Stimulated activated CD8-positive, alpha-beta memory T cell treated with anti-CD3 and anti-CD28 coated beads, Interleukin-4, amount 100 ng/mL, for 24 hours (primary cell): Measurements from ENCODE around the gene PCSK7.
"Not testable (repeated sequence)": the region's sequence is repeated elsewhere in the genome, so short reads cannot be mapped to it uniquely, and the experiment has no call there.

Experiments used
- DNase-seq: peaks from one replicate; pipeline ENCODE4 v3.0.0-alpha.2; 2020; ENCODE audit warnings: low read depth

PCSK7 gene

DNA sequence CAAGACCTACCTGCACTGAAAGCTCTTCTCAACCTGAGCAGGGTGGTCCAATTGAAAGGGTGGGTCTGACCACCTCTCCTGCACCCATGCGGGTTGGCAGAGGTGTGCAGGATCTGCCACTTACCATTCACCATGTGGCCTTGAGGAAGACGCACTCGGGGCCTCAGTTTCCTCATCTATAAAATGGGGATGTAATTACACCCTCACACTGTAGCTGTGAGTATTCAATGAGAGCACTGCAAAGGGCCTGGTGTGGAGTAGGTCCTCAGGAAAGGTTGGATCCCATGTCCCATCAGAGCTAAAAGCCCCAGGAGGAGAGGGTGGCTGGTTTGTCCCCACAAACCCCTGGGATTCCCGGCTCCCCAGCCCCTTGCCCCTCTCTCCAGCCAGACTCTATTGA, 33.3 kb downstream of the PCSK7 start:
- DNase-seq = no peak

DNA sequence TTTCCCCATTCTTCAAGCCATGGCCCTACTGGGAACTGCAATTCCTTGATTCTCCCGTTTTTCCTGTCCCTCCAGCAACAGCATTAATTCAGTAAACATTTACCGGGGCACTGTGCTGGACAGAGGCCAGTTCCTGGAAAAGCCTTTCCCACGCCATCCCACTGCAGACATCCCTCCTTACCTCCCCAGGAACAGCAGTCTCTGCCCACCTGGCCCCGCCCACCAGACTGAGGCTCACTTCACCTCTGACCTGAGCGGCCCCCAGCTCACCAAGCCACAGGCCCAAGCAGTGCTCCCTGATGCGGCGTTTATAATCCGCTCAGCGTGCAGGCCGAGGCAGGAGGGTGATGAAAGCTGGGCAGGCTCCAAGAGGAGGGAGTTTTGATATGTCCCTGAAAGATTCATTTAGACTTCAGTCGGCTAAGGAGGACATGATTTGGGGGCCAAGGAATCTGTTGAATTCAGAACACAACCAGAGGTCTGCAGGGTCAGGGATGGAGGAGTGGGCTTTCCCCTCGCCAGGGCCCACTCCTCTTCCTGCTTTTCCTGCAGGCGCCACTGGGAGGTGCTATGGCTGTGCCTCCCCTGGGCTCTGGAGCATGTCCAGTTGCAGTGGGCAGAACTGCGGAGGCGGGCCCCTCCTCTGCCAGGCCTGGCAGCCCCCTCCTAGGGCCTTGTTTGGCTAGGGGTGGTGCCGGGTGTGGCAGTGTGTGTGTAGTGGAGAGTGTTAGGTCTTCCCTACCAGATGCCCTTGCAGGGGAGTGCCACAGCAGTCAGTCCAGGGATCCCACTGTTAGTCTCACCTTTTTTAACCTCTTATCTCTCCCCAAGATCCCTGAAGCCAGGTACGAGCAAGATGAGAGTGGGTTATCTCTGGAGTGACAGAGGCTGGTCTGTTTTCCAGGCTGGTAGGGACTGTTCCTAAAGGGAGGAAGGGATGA, 34.1 kb downstream of the PCSK7 start:
- DNase-seq = no peak

DNA sequence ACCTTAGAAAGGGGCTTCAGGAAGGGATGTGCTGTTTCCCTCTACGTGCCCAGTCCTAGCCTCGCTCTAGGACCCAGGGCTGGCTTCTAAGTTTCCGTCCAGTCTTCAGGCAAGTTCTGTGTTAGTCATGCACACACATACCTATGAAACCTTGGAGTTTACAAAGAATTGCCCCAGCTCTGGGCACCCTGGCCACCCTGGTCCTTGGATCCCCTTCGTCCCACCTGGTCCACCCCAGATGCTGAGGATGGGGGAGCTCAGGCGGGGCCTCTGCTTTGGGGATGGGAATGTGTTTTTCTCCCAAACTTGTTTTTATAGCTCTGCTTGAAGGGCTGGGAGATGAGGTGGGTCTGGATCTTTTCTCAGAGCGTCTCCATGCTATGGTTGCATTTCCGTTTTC, 34.9 kb downstream of the PCSK7 start:
- no peak for DNase-seq

DNA sequence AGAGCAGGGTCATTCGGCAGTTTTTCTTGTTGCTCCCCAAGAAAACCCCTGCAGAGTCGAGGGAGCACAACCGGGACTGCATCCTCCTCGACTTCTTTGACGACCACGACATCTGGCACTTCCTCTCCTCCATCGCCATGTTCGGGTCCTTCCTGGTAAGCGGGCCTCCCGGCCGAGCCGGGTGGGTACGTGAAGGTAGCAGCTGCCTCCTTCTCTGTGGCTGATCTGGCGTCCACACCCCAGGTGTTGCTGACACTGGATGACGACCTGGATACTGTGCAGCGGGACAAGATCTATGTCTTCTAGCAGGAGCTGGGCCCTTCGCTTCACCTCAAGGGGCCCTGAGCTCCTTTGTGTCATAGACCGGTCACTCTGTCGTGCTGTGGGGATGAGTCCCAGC, 36.1 kb downstream of the PCSK7 start:
- no peak for DNase-seq

DNA sequence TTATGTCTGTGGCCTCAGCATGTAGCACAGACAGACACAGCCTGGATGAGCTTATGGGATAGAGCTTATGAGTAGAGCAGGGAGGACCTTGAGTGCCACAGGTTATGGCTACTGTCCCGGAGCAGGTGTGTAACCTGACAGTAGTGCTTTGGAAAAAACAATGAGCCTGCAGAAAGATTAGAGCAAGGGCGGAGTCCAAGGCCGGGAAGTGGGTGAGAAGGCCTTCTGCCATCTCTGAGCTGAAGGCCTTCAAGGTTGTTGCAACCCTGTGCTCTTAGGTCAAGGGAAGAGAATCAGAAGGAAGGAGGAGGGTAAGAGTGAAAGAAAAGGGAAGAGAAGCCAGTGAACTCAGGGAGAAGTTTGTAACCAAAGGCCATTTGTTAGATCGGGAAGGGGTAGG, 36.6 kb downstream of the PCSK7 start:
- DNase-seq = no peak

DNA sequence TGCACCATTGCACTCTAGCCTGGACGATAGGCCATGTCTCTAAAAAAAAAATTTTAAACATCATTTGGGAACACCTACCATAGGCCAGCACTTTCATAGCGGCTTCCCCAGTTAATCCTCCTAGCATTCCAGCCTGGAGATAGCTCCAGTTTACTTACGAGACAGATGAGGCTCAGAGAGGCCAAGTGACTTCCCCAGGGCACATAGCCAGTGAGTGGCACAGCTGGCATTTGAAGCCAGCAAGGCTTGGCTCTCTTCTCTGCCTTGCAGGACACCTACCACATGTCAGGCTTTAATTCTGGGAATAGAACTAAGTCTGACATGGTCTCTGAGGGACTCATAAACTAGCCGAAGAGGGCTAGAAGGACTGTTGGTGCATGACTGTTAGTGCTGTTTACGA, 37.6 kb downstream of the PCSK7 start:
- DNase-seq = no peak

DNA sequence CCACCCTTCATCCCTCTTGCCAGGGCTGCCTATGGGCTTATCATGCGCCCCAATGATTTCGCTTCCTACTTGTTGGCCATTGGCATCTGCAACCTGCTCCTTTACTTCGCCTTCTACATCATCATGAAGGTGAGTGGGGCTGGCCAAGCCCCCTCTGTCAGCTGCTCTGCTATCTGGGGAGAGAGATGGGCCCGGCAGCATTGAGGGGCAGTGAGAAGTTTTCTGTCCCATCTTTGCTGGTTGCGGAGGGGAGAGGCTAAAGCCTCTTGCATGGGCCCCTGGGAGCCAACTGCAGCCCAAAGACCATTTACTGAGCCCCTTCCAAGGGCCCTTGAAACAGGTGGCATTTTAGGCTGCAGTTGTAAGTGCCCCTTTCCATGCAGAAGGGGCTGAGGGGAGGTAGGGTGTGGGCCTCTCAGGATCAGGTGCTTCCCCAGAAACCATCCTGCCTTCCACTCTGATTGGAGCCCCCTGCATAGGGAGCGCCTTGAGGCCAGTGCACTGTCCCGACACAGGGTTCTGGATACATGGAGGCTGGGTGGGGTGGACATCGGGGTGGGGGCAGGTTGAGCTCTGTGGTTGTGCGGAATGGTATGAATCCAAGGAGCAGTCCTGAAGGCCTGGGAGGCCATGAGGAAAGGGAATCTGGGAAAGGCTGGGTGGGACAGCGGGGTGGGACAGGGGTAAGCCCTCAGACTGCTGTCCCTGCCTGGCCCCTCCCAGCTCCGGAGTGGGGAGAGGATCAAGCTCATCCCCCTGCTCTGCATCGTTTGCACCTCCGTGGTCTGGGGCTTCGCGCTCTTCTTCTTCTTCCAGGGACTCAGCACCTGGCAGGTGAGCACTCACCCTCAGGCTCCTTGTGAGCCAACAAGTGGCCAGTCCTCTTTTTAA, 38.5 kb downstream of the PCSK7 start:
- DNase-seq = no peak

DNA sequence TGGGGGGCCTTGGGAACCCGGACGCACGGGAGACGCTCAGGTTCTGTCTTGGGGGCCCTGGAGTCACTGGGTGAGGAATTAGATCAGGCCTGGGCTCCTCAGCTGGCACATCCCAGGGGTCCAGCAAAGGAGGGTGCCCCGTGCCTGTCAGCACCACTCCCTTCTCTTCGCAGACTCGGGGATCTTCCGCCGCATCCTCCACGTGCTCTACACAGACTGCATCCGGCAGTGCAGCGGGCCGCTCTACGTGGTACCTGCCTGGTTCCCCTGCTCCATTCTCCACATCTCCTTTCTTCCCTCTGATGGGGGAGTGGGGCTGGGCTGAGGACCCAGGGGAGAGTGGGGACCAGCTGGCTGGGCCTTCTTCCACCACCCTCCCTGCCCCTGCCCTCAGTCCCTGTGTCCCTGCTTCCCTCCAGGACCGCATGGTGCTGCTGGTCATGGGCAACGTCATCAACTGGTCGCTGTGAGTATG, 39.4 kb downstream of the PCSK7 start:
- DNase-seq = no peak

DNA sequence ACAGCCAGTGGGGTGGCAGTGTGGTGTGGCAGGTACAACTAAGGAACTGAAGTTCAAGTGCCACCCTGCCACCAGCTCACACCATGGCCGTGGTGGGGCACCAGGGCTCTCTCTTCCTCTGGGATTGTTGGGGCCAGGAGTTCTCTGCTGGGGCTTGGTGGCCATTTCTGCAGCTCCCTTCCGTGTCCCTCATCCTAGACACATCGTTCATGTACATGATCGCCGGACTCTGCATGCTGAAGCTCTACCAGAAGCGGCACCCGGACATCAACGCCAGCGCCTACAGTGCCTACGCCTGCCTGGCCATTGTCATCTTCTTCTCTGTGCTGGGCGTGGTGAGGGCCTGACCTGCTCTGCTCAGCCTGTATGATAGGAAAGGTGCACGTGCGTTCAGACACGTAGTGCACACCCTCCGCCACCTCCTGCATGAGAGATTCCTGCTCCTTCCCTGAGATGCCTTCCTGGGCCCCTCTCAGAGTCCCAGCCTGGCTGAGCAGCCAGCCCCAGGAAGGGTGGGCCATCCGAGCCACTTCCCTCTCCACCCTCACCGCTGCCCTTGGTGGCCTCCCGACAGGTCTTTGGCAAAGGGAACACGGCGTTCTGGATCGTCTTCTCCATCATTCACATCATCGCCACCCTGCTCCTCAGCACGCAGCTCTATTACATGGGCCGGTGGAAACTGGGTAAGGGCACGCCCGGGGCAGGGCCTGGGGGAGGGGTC, 40.0 kb downstream of the PCSK7 start:
- DNase-seq = no peak

DNA sequence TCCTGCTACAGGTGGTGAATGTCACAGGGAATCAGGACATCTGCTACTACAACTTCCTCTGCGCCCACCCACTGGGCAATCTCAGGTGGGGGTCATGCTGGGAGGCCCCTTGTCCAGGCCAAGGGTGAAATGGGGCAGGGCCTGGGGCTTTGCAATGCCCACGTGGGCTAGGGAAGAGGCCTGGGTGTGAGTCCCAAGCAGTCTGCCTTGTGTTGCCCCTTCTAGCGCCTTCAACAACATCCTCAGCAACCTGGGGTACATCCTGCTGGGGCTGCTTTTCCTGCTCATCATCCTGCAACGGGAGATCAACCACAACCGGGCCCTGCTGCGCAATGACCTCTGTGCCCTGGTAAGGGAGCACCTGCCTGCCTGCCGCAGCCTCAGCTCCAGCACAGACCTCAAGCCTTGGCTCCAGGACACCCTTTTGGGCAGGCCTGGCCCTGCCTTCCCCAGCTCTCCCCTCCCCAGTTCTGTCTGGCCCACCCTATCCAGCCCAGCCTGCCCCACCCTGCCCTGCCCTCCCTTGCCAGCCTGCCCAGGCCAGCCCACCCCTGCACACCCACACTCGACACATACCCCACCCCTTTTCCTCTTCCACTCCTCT, 41.8 kb downstream of the PCSK7 start:
- DNase-seq = no peak

DNA sequence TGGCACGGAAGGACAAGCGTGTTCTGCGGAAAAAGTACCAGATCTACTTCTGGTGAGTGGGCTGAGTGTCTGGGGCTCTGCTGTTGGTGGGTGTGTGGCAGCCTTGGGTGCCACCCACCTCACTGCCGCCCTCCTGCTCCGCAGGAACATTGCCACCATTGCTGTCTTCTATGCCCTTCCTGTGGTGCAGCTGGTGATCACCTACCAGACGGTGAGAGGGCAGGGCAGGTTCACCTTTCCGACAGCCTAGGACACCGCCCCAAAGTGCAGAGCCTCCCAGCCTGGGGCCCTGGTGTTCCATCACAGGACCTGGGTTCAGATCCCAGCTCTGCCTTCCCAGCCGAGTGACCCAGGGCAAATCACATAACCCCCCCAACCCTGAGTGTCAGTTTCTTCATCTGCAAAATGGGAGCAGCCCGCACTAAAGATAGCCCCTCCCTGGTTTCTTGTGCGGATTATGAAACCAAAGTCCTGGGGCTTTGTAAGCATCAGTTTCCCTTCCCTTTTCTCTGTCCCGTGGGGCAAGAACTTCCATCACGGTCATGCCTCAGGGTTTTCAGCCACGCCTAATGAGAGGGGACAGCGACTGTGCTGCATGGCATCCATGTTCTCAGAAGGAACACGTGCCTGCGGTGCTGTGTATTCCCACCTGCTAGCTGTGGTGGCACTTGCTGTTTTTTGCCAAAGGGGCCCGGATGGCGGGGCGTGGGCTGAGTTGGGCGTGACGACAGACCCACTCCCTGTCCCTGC, 42.5 kb downstream of the PCSK7 start:
- DNase-seq = no peak

DNA sequence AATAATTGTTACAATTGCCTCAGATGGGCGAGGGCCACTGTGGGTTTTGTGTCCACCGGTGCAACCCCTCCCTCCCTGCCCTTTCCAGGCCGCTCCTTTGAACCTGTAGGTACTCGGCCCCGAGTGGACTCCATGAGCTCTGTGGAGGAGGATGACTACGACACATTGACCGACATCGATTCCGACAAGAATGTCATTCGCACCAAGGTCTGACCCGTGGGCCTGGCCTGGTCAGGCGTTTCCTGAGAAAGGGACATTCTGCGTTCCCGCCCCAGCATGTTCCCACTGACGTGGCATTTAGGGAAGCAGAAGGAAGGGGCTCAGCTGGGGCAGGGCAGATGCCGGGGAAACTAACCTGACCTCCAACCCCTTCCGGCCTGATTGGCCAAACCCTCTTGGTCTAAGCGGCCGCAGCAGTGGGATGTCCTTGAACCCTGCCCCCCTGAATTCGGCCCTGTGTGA, 43.2 kb downstream of the PCSK7 start:
- no peak for DNase-seq

DNA sequence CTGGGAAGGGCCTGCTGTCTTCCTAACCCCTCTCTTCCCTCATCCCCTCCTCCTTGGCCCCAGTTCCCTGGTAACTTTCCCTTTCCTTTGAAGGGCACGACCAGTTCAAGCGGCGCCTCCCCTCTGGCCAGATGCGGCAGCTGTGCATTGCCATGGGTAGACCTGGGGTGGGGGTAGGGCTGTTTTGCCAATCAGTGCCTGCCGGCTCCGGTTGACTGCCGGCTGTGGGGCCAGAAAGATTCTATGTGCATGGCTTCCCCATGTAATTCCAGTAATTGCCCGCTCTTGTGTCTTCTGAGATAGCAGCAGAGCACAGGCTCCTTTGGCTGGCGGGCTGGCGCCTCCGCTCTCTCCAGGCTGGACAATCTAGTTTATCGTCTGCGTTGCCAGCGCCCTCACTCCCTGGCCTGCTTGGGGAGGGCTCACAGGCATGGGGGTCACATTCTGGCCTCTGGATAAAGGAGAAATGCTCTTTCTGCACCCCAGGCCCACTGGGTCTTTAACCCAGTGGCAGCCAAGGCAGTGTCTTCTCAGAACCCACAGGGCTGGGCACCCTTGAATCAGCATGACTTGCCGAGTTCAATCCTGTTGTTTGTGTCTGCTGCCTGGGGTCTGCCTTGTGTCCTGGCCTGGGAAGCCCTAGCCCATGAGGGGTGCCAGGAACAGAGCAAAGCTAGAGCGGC, 43.9 kb downstream of the PCSK7 start:
- DNase-seq = no peak

DNA sequence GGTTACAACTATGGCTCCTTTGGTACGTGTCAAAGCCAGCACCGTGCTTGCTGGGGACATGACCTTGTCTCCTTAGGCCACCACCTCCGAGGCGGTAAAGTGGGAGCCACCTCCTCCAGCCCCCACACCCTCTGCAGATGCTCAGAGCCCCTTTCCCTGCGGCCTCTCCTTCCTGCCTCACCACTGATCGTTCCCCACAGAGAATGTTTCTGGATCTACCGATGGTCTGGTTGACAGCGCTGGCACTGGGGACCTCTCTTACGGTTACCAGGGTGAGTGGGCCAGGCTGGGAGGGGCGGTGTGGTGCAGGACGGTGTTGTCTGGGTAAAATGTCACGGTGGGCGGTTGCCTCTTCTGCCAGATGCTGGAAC, 44.5 kb downstream of the PCSK7 start:
- DNase-seq = no peak

DNA sequence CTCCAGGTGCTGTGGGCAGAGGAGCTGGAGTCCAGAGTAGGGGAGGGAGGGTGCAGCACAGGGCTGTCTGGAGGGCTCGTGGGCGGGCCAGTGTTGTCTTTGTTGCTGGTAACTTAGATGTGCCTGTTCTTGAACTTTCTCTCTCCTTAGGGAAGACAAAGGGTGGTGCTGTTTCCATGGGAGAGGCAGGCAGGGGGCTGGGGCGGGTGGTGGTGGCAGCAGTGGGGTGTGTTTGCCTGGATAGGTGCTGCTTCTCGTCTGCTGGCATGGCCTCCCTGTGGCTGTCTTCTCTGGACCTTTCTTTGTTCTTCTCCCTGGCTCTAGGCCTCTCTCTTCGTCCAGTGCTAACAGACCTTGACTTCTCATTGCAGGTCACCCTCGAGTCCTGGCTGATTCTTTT, 44.9 kb downstream of the PCSK7 start:
- no peak for DNase-seq

DNA sequence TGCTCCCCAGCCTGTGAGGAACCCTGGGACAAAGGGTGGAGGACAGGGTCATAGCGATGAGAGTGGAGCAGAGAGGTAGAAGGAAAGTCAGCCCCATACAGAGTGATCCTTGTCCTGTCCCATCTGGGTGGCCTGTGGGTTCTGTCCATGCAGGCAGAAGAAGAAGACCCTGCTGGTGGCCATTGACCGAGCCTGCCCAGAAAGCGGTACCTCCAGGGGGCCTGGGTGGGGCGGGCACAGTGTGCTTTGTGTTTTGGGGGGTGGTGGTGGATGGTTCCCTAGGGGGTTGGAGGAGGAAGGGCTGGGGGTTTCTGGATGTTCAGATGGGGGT, 45.5 kb downstream of the PCSK7 start:
- no peak for DNase-seq

DNA sequence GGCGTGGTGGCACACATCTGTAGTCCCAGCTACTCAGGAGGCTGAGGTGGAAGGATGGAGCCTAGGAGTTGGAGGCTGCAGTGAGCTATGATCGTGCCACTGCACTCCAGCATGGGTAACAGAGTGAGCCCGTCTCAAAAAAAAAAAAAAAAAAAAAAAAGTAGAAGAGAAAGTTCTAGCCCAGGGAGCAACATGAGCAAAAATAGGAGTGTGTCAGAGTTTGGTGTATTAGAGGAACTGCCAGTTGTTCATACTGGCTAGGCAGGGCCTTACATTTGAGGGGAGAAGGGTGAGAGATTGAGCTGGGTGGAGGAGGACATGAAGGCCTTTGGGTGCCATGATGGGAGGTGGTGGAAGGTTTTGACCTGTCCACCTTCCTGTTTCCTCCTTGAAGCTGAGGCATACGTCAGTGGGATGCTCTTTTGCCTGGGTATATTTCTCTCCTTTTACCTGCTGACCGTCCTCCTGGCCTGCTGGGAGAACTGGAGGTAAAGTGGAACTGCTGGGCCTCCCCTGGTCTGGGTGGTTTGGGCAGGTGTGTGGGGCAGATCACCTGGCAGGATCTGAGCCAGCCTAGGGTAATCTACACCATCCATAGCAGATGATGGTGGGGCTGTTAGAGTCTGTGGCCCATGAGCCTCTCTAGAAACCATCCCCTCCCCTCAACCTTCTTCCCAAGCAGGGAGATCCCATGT, 46.0 kb downstream of the PCSK7 start:
- DNase-seq = no peak

DNA sequence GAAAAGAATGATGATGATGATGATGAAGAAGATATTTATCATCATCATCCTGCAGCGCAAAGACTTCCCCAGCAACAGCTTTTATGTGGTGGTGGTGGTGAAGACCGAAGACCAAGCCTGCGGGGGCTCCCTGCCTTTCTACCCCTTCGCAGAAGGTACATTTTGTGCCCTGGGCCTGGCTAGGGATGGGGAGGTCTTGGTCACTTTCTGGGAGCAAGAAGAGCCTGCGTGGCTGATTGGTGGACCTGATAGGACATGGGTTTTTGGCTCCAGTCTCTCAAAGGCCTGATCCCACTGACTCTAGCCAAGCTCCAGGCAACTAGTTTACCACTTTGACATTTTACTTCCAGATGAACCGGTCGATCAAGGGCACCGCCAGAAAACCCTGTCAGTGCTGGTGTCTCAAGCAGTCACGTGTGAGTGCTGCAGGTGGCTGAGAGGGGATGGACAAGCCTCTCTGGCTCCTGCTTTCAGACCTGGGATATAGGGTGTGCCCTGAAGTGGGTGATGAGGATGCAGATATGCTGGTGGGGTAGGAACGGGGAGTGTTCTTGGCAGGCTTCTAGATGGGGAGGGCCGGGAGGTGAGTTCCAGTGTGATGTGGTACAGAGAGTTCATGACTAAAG, 48.0 kb downstream of the PCSK7 start:
- no peak for DNase-seq

DNA sequence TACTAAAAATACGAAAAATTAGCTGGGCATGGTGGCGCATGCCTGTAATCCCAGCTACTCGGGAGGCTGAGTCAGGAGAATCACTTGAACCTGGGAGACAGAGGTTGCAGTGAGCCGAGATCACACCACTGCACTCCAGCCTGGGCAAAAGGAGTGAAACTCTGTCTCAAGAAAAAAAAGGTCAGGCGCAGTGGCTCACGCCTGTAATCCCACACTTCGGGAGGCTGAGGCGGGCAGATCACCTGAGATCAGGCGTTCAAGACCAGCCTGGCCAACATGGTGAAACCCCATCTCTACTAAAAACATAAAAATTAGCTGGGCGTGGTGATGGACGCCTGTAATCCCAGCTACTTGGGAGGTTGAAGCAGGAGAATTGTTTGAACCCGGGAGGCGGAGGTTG, 48.7 kb downstream of the PCSK7 start:
- DNase-seq = not testable (repeated sequence)

DNA sequence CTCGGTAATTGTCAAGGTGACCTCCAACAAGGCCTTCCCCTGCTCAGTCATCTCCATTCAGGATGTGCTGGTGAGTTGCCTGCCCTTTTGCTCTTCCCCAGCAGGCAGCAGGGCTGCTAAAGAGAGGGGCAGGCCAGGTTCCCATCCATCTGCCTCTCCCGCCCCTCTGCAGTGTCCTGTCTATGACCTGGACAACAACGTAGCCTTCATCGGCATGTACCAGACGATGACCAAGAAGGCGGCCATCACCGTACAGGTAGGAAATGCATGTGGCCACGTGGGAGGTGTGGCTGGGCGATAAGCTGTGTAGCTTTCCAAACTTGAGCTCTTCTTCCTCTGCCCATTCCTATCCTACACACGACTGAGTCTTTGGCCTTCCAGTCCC, 49.3 kb downstream of the PCSK7 start:
- no peak for DNase-seq
